GM19397 (cell line): Measurements from ENCODE around the gene ODAD3.
A peak's percentile ranks its signal among the peaks of the same experiment; 100 is the strongest.
"Not testable (repeated sequence)": the region's sequence is repeated elsewhere in the genome, so short reads cannot be mapped to it uniquely, and the experiment has no call there.

Source experiments
- ATAC-seq: cut with Tn5 transposase; IDR thresholded peaks from one replicate; pipeline ENCODE4 v1.9.1; 2021; ENCODE audit warnings: mild to moderate bottlenecking, moderate library complexity; ENCODE audit not compliant: unreplicated experiment

The ODAD3 gene

GRCh38 chr19:11445141-11445540 lies 10.2 kb upstream of the ODAD3 start:
- ATAC-seq = no peak

DNA sequence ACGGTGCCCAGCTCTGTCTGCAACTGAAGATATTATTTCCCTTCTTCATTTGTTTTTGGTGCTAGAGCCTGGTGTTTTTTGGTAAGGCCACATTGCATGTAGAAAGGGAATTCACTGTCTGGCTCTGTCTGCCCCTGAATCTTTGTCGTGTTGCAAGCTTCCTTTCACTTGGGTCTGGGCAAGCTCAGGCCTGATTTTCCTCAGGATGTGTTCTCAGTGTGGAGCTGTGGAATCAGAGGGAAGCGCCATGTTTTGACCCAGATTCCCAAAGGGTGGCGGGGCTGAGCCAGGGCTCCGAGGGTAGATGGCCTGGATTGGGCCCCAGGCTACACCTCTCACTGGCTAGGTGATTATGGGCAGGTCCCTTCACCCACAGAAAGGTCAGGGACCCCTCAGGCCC lies 9.1 kb upstream of the ODAD3 start:
- ATAC-seq = no peak

DNA sequence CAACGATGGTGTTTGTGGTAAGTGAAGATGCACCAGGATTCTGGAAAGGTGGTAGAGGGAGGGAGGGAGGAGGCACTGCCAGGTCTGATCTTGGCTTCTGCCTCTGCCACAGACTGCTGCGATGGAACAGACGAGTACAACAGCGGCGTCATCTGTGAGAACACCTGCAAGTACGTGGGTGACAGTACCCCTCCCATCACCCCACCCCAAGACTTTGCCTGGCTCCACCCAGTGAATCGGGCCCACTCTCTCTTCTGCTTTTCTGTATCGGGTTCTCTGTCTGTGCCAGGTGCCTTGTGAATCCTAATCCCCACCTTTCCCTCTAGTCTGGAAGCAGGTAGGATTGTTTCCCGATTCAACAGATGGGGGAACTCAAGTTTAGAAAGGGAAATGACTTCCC lies 3.0 kb upstream of the ODAD3 start:
- no peak for ATAC-seq

DNA sequence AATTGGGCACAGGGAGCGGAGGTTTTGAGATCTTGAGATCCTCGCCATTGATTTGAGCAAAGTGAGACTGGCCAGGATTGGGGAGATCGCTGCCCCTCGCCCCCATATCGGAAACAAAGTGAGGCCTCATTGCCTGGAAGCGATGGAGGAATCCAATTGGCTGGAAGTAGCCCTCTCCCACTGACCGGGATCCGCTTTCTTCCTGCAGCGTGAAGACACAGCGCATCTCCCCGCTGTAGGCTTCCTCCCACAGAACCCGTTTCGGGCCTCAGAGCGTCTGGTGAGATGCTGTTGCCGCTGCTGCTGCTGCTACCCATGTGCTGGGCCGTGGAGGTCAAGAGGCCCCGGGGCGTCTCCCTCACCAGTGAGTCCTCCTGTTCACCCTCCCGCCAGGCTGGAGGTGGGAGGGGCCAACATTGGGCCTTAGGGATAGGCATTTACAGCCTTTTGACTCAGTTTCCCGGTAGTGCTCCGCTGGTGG lies 952 bp upstream of the ODAD3 start:
- no peak for ATAC-seq

DNA sequence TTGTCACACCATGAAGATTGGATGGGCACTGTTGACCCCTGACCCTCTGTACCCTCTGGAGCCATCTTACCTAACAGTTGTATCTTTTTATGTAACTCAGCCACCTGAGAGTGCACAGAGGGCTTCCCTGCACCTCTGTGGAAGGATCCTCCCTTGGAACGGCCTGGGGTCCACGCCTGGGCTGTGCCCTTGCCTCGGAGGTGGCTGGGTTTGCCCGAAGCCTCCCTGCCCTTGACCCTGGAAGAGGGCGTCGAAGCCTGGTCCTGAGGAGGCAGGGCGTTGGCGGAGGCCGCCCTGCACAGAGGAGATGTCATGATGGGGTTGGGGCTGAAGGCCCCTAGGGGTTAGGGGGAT lies 241 bp downstream of the ODAD3 start:
- peak; percentile 9 for ATAC-seq

DNA sequence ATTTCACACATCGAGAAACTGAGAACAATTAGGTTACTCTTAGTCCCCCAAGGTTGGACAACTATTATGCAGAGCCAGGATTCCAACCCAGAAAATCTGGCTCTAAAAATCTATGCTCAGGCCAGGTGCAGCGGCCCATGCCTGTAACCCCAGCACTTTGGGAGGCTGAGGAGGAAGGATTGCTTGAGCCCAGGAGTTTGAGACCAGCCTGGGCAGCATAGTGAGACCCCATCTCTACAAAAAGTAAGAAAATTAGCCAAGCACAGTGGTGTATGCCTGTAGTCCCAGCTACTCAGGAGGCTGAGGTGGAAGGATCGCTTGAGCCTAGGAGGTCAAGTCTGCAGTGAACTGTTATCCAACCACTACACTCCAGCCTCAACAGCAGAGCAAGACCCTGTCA lies 1.4 kb downstream of the ODAD3 start:
- not testable (repeated sequence) for ATAC-seq

DNA sequence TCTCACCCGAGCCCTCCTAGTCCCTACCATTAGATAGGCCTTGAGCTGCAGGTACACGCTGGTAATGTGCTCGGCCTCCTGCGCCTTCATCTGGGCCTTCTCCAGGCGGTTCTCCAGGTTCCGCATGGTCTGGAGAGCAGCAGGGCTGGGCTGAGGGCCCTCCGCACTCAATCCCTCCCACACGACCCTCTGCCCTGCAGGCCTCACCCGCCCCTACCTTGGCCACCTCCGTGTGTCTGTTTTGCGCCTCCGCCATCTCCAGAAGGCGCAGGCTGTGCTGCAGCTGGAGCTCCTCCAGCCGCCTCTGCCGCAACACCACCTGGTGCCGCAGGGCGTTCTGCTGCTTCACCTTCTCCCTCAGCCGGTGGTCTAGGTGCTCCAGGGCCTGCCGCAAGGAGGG lies 8.3 kb downstream of the ODAD3 start:
- ATAC-seq = no peak

GRCh38 chr19:11425719-11426457 lies 9.0 kb downstream of the ODAD3 start:
- ATAC-seq = no peak

GRCh38 chr19:11423791-11424181 lies 11.1 kb downstream of the ODAD3 start:
- ATAC-seq = no peak

DNA sequence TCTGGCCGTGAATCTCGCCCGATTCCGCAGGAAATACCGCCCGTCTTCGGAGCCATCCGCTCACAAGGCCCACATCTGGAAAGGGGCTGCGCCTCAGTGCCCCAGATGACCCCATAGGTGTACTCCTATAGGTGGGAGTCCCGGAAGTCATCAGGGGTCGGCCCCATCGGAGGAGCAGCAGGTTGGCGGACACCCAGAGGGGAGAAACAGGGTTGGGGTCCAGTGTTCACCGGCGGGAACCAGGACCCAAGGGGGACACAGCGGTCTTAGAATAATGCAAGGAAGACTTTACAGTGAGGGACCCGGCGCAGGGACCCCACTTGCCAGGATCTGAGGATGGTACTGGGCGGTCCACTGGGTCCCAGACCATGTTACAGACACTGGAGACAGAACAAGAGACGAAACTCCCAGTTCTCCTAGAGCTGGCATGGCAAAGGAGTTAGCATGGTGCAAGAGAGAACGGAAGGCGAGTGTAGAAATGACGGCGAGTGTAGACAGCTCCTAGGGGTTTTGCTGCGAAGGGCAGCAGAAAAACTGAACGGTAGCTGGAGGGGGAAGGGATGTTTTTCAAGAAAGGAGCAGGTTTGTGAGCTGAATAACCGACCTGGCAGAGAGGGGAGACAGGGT lies 11.6 kb downstream of the ODAD3 start:
- no peak for ATAC-seq

GRCh38 chr19:11422163-11423065 lies 12.5 kb downstream of the ODAD3 start:
- ATAC-seq = peak; percentile 68

DNA sequence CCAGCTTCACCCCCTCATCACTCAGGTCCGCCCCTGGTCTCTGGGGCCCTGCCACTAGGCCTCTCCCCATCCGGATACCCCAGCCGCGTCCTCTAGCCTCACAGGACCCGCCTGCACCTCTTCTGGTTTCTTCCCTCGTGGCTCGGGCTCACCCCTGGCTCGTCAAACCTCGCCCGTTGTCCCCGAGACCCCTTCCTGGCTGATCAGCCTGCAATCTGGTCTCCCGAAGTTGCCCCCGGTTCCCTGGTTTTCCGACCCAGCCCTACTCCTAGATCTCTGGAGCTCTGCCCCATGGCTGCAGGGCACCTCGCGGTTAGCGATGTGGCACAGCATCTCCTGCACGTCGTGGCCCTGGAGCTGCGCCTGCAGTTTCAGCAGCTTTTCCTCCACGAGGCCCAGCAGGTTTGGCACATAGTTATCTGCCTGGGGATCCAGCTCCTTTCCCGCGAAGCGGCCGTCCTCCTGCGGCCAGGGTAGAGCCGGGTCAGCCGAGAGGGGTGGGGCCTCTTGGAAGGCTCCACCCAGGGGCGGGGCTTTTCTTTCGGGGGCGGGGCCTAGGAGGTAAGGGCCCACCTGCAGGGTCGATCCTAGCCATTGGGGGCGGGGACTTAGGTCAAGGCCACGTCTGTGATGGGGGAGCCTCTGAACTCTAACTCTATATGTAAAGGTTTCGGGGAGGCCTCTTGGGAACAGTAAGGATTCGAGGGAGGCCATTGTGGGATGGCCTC lies 13.4 kb downstream of the ODAD3 start:
- ATAC-seq = peak; percentile 27

DNA sequence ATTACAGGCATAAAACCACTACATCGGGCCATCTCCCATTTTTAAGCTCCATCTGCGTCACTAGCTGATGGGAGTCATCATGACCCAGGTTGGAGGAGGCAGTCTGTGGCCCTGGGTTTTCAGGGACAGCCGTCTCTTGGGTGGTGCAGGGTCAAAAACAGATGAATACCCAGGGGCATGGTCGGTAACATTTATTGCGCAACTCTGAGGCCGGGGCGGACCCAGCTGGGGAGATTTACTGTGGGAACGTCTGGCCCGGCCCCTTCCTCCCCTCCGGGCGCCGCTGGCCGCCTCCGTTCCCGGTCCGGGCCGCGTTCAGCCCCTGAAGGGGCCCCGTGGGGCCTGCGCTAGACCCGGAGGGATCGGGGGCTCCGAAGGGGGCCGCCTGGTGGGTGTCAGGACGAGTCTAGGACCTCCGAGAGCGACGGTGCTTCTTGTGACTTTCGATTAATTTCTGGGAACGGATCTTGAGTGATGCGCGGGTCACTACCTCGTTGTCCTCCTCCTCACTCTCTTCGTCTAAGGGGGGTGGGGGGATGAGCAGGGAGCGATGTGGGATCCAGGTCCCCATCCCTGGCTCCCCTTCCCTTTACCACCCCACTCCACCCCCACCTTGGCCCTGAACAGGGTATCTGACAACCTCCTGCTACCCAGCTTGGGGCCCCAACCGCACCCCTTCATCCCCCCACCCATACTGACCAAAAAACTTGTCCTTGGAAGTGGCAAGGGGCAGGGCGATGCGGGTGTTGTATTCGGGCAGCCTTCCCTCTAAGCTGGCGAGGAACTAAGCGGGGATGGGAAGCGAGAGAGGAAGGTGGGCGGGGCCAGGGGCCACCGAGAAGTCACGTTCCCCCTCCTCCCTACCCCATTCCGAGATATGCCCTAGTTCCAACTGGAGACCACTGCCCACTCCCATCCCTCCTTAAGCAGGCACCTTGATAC lies 14.2 kb downstream of the ODAD3 start:
- no peak for ATAC-seq

GRCh38 chr19:11418549-11419506 lies 16.1 kb downstream of the ODAD3 start, which contains the start of gene RGL3:
Gene RGL3, minus strand, starts transcription at chr19:11419314. Its CDS starts 36 bp downstream, at chr19:11419278.
- no peak for ATAC-seq

- no peak for ATAC-seq
Observed at GRCh38 chr19:11418094-11418548, 16.8 kb downstream of the ODAD3 start.

DNA sequence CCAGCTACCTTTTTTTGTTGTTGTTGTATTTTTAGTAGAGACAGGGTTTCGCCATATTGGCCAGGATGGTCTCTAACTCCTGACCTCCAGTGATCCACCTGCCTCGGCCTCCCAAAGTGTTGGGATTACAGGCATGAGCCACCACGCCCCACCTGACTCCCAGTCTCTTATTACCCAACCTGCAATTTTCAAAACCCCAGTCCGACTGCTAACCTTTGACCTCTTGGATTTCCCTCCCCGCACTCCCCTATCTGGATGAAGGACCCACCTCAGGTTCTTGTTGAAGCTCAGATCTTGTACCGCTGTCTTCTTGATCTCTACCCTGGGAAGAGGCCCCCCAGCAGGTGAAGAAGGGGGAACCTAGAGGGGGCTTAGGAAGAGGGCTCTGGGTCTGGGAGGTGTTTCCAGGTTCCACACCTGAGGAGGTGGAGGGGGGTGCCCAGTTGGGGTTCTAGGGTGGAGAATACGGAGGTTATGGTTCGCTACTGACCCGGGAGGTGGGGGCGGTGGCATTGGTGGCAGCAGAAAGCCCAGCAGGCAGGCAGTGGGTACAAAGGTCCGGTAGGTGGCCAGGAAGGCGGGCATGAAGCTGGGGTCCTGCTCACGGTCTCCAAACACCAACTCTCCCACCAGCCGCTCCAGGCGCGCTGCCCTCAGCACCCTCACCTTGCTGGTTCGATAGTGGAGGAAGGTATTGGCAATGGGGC lies 18.4 kb downstream of the ODAD3 start:
- no peak for ATAC-seq

DNA sequence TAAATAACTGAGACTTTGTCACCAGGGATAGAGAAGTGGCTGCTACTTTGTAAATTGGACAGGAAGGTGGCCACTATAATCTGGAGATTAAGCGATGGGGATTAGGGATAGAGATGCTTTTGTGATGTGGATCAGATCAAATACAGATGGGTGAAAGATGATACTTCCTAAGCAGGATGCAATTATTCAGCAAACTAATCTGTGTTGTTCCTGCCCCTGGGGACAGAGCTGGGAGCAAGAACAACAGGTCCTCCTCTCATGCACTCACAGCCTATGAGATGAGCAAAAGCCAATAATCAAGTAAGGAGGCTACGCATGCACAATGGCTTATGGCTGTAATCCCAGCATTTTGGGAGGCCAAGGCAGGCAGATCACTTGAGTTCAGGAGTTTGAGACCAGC lies 20.4 kb downstream of the ODAD3 start:
- ATAC-seq = no peak

GRCh38 chr19:11410682-11411081 lies 24.2 kb downstream of the ODAD3 start:
- ATAC-seq = no peak
